Astrocyte (in vitro differentiated cells and primary cell): ENCODE results near the gene ERVH48-1. TPM values are rescaled to one million over a fixed set of nuclear protein-coding genes. Genes with fewer than 3 reads are reported as not detected.
"Not testable (repeated sequence)": the region's sequence is repeated elsewhere in the genome, so short reads cannot be mapped to it uniquely, and the experiment has no call there.

ENCODE experiments used
- DNase-seq: peaks from one replicate; pipeline ENCODE4 v3.0.0-alpha.2; 2010; ENCODE audit warnings: low read depth
- FAIRE-seq: peaks from 2 replicates; lab custom pipeline; 2011; peaks lifted over from hg19 to GRCh38; lab: Jason Lieb, UNC
- H2AFZ ChIP-seq: 2 replicates; pipeline ENCODE4 v1.6.0; 2012; ENCODE audit warnings: low read depth, low read length, inconsistent platforms
- H3K27ac ChIP-seq: 2 replicates; pipeline ENCODE4 v1.5.1; 2011; ENCODE audit warnings: low read depth, low read length, inconsistent platforms
- H3K27me3 ChIP-seq: 2 replicates; pipeline ENCODE4 v1.6.0; 2011; ENCODE audit warnings: low read length, inconsistent platforms; ENCODE audit not compliant: insufficient read depth
- H3K36me3 ChIP-seq: 2 replicates; pipeline ENCODE4 v1.5.1; 2011; ENCODE audit warnings: low read length, inconsistent platforms; ENCODE audit not compliant: insufficient read depth
- H3K4me1 ChIP-seq: 2 replicates; pipeline ENCODE4 v1.5.1; 2011; ENCODE audit warnings: low read length, inconsistent platforms; ENCODE audit not compliant: insufficient read depth
- H3K4me2 ChIP-seq: 2 replicates; pipeline ENCODE4 v1.6.0; 2012; ENCODE audit warnings: low read length, inconsistent platforms
- H3K4me3 ChIP-seq: 2 replicates; pipeline ENCODE4 v1.5.1; 2011; ENCODE audit warnings: low read depth, mild to moderate bottlenecking, low read length, inconsistent platforms; ENCODE audit not compliant: insufficient read depth
- H3K79me2 ChIP-seq: 2 replicates; pipeline ENCODE4 v1.6.0; 2012; ENCODE audit warnings: mild to moderate bottlenecking, low read length, inconsistent platforms; ENCODE audit not compliant: insufficient read depth
- H3K9ac ChIP-seq: 2 replicates; pipeline ENCODE4 v1.6.0; 2012; ENCODE audit warnings: mild to moderate bottlenecking, low read length, inconsistent platforms
- H3K9me3 ChIP-seq: 2 replicates; pipeline ENCODE4 v1.5.1; 2012; ENCODE audit warnings: low read depth, mild to moderate bottlenecking, low read length, inconsistent platforms; ENCODE audit not compliant: insufficient read depth
- H4K20me1 ChIP-seq: 2 replicates; pipeline ENCODE4 v1.6.0; 2012; ENCODE audit warnings: low read length, inconsistent platforms; ENCODE audit not compliant: insufficient read depth
- H3K27ac Mint-ChIP-seq: one replicate; pipeline ENCODE4 v1.8.0; 2021; ENCODE audit warnings: mild to moderate bottlenecking, mixed read lengths; ENCODE audit not compliant: unreplicated experiment
- H3K27me3 Mint-ChIP-seq: one replicate; pipeline ENCODE4 v1.8.0; 2021; ENCODE audit warnings: low read depth, mixed read lengths; ENCODE audit not compliant: unreplicated experiment
- H3K36me3 Mint-ChIP-seq: one replicate; pipeline ENCODE4 v1.8.0; 2021; ENCODE audit warnings: low read depth, mixed read lengths; ENCODE audit not compliant: unreplicated experiment
- H3K4me1 Mint-ChIP-seq: one replicate; pipeline ENCODE4 v1.8.0; 2021; ENCODE audit warnings: low read depth, mixed read lengths; ENCODE audit not compliant: unreplicated experiment
- H3K4me3 Mint-ChIP-seq: one replicate; pipeline ENCODE4 v1.8.0; 2021; ENCODE audit warnings: mild to moderate bottlenecking, moderate library complexity, mixed read lengths; ENCODE audit not compliant: unreplicated experiment
- H3K9me3 Mint-ChIP-seq: one replicate; pipeline ENCODE4 v1.8.0; 2021; ENCODE audit warnings: mild to moderate bottlenecking, mixed read lengths; ENCODE audit not compliant: unreplicated experiment
- CTCF ChIP-seq: IDR thresholded peaks from 2 replicates; pipeline ENCODE4 v1.5.1; 2011; ENCODE audit warnings: low read depth, mild to moderate bottlenecking, inconsistent platforms, low read length, moderate library complexity; ENCODE audit not compliant: insufficient read depth
- EZH2 ChIP-seq: IDR thresholded peaks from 2 replicates; pipeline ENCODE4 v1.6.1; 2012; ENCODE audit warnings: mild to moderate bottlenecking, low read length, inconsistent platforms; ENCODE audit not compliant: insufficient read depth
- total RNA-seq: library from RNA; stranded (reverse); gene quantifications from 2 replicates; pipeline ENCODE4 v1.2.1, GENCODE V29; 2021

The ERVH48-1 gene
- total RNA-seq, 1 donor from 2014 or later = 1.1 TPM

GRCh38 chr21:42962380-42963007 is 37.1 kb upstream of the ERVH48-1 start:
- Histone ChIP-seq H3K27ac (no peak overlapping the region), H3K4me3 (no peak overlapping the region), H2AFZ (no peak overlapping the region), H3K36me3 (no peaks in the 10 kb centered on the region), H3K4me2 (no peak overlapping the region), H3K27me3 (no peaks in the 10 kb centered on the region), H3K4me1 (no peaks in the 10 kb centered on the region), H4K20me1 (no peaks in the 10 kb centered on the region), H3K9ac (no peak overlapping the region), H3K79me2 (no peaks in the 10 kb centered on the region), H3K9me3 (no peaks in the 10 kb centered on the region)
- DNase-seq (no peak), FAIRE-seq (no peak)
- H3K4me3 Mint-ChIP-seq = no peak overlapping the region
- TF ChIP-seq EZH2 = no peak
- no peak for TF ChIP-seq CTCF
- no peaks in the 10 kb centered on the region for H3K9me3 Mint-ChIP-seq
- H3K27me3 Mint-ChIP-seq = peaks cover 2% of the 10 kb centered on the region
- H3K4me1 Mint-ChIP-seq = no peaks in the 10 kb centered on the region
- no peak overlapping the region for H3K27ac Mint-ChIP-seq
- no peaks in the 10 kb centered on the region for H3K36me3 Mint-ChIP-seq

- no peak overlapping the region for H3K4me3 Mint-ChIP-seq
- H3K9me3 ChIP-seq = no peaks in the 10 kb centered on the region
- no peaks in the 10 kb centered on the region for H3K4me1 Mint-ChIP-seq
- no peaks in the 10 kb centered on the region for H4K20me1 ChIP-seq
- no peaks in the 10 kb centered on the region for H3K79me2 ChIP-seq
- H3K27ac Mint-ChIP-seq = no peak overlapping the region
- no peaks in the 10 kb centered on the region for H3K9me3 Mint-ChIP-seq
- no peak overlapping the region for H3K9ac ChIP-seq
- no peak overlapping the region for H3K27ac ChIP-seq
- no peak for FAIRE-seq
- peaks cover 2% of the 10 kb centered on the region for H3K27me3 Mint-ChIP-seq
- H3K4me1 ChIP-seq = no peaks in the 10 kb centered on the region
- H3K27me3 ChIP-seq = no peaks in the 10 kb centered on the region
- no peak overlapping the region for H3K4me3 ChIP-seq
- no peaks in the 10 kb centered on the region for H3K36me3 ChIP-seq
- H3K4me2 ChIP-seq = no peak overlapping the region
- no peak overlapping the region for H2AFZ ChIP-seq
- H3K36me3 Mint-ChIP-seq = no peaks in the 10 kb centered on the region
- DNase-seq = no peak
- TF ChIP-seq CTCF (no peak), EZH2 (no peak)
Measured at GRCh38 chr21:42959728-42960127, 34.3 kb upstream of the ERVH48-1 start.

- H3K4me1 Mint-ChIP-seq, H3K36me3 Mint-ChIP-seq, H3K27me3 ChIP-seq, FAIRE-seq, H3K79me2 ChIP-seq, H3K4me1 ChIP-seq, H3K27ac Mint-ChIP-seq, H3K27me3 Mint-ChIP-seq, H3K27ac ChIP-seq, H3K9ac ChIP-seq, H3K9me3 Mint-ChIP-seq, H3K4me3 ChIP-seq, DNase-seq, H4K20me1 ChIP-seq, H3K36me3 ChIP-seq, H3K4me3 Mint-ChIP-seq, H3K4me2 ChIP-seq, H3K9me3 ChIP-seq, H2AFZ ChIP-seq: not testable (repeated sequence)
Measured at GRCh38 chr21:42958122-42958521, 32.7 kb upstream of the ERVH48-1 start.
